SK-N-SH (cell line): Measurements from ENCODE around the gene SPON1. TPM values are rescaled to one million over a fixed set of nuclear protein-coding genes. Genes with fewer than 3 reads are reported as not detected.

Source experiments
- CTCF ChIA-PET: fragments of 300-600, 350-600 bp; formaldehyde crosslinking; extraction: SDS; loops from one replicate; lab custom pipeline; 2021; lab: Yijun Ruan, JAX
- POLR2A ChIA-PET: fragments of 350-600 bp; sonication (Branson Sonifier 250); formaldehyde crosslinking; extraction: SDS; loops from one replicate; lab custom pipeline; 2020; ENCODE audit warnings: antibody characterized with exemption, inconsistent platforms; lab: Yijun Ruan, JAX
- DNase-seq: peaks from one replicate; pipeline ENCODE4 v3.0.0; 2012
- H2AFZ ChIP-seq: fragments of 200-600 bp; sonication (generic); 2 replicates; pipeline ENCODE4 v1.8.1; 2016; ENCODE audit warnings: antibody characterized with exemption, mild to moderate bottlenecking, low read depth
- H3F3A ChIP-seq: fragments of 200-600 bp; sonication (generic); replicated peaks from 2 replicates; pipeline ENCODE3; 2016; ENCODE audit warnings: antibody characterized with exemption, mild to moderate bottlenecking; ENCODE audit not compliant: insufficient read depth
- H3K27ac ChIP-seq, 2 experiments: fragments of 200-500 bp in 1 of 2; fragments of 200-600 bp in 1 of 2; sonication (Bioruptor generic) in 1 of 2; sonication (generic), shearing (Covaris generic) in 1 of 2; 2 replicates each; pipeline versions ENCODE4 v1.5.1 to v1.6.1; 2014 to 2016; ENCODE audit warnings: low read depth in 2 of 2, inconsistent platforms in 1 of 2, low read length in 1 of 2, mild to moderate bottlenecking in 1 of 2, mixed read lengths in 1 of 2
- H3K27me3 ChIP-seq: fragments of 200-600 bp; sonication (generic), shearing (Covaris generic); 2 replicates; pipeline ENCODE4 v1.6.1; 2016; ENCODE audit warnings: mixed run types; ENCODE audit not compliant: insufficient read depth
- H3K36me3 ChIP-seq, 2 experiments: fragments of 200-500 bp in 1 of 2; fragments of 200-600 bp in 1 of 2; sonication (Bioruptor generic) in 1 of 2; sonication (generic) in 1 of 2; replicated peaks in 1 of 2; 2 replicates each; pipeline versions ENCODE3 to v1.5.1; 2014 to 2016; ENCODE audit warnings: low read length in 1 of 2, mild to moderate bottlenecking in 1 of 2; ENCODE audit not compliant: insufficient read depth in 2 of 2, control insufficient read depth in 1 of 2
- H3K4me1 ChIP-seq, 2 experiments: fragments of 200-500 bp in 1 of 2; fragments of 200-600 bp in 1 of 2; sonication (Bioruptor generic) in 1 of 2; sonication (generic), shearing (Covaris generic) in 1 of 2; 2 replicates each; pipeline versions ENCODE4 v1.5.1 to v1.6.1; 2014 to 2016; ENCODE audit warnings: low read depth in 1 of 2, low read length in 1 of 2, mixed run types in 1 of 2; ENCODE audit not compliant: insufficient read depth in 2 of 2, control insufficient read depth in 1 of 2
- H3K4me2 ChIP-seq: fragments of 200-600 bp; sonication (generic), shearing (Covaris generic); 2 replicates; pipeline ENCODE4 v1.6.1; 2017; ENCODE audit warnings: mixed run types
- H3K4me3 ChIP-seq, 2 experiments: fragments of 200-500 bp in 1 of 2; fragments of 200-600 bp in 1 of 2; sonication (Bioruptor generic) in 1 of 2; sonication (generic), shearing (Covaris generic) in 1 of 2; 2 replicates each; pipeline versions ENCODE4 v1.5.1 to v1.8.1; 2014 to 2016; ENCODE audit warnings: low read depth in 2 of 2, inconsistent platforms in 1 of 2, low read length in 1 of 2, mild to moderate bottlenecking in 1 of 2, mixed read lengths in 1 of 2, moderate library complexity in 1 of 2
- H3K79me2 ChIP-seq: fragments of 200-600 bp; sonication (generic); 2 replicates; pipeline ENCODE4 v1.8.1; 2017; ENCODE audit warnings: mild to moderate bottlenecking; ENCODE audit not compliant: insufficient read depth
- H3K9ac ChIP-seq: fragments of 200-600 bp; sonication (generic); 2 replicates; pipeline ENCODE4 v1.6.1; 2017; ENCODE audit warnings: mixed run types
- H3K9me2 ChIP-seq: fragments of 200-600 bp; sonication (generic); 2 replicates; pipeline ENCODE4 v1.6.1; 2017; ENCODE audit warnings: mixed run types
- H3K9me3 ChIP-seq: fragments of 200-600 bp; sonication (generic); 2 replicates; pipeline ENCODE4 v1.6.1; 2017; ENCODE audit warnings: mixed run types, mild to moderate bottlenecking, moderate library complexity
- H4K20me1 ChIP-seq: fragments of 200-600 bp; sonication (generic); 2 replicates; pipeline ENCODE4 v1.6.1; 2017; ENCODE audit warnings: mild to moderate bottlenecking, mixed run types; ENCODE audit not compliant: insufficient read depth
- CTCF ChIP-seq: fragments of 200-600 bp; sonication (generic); IDR thresholded peaks from 2 replicates; pipeline ENCODE4 v1.6.1; 2017; ENCODE audit warnings: antibody characterized with exemption, mild to moderate bottlenecking, moderate library complexity
- ELF1 ChIP-seq: IDR thresholded peaks from 2 replicates; pipeline ENCODE4 v1.4.0; 2012
- EZH2phosphoT487 ChIP-seq: fragments of 200-600 bp; sonication (generic); IDR thresholded peaks from 2 replicates; pipeline ENCODE4 v1.6.1; 2017; ENCODE audit warnings: low read depth, mixed run types, mild to moderate bottlenecking, antibody characterized with exemption, moderate library complexity, borderline replicate concordance
- FOXM1 ChIP-seq: IDR thresholded peaks from 2 replicates; pipeline ENCODE4 v1.4.0; 2012; ENCODE audit warnings: low read depth, mild to moderate bottlenecking
- GATA2 ChIP-seq: sonication (generic); formaldehyde crosslinking; IDR thresholded peaks from 2 replicates; pipeline ENCODE4 v1.5.0; 2020; ENCODE audit warnings: mild to moderate bottlenecking, missing genetic modification reagents
- IRF3 ChIP-seq: fragments of 150-350 bp; IDR thresholded peaks from 2 replicates; pipeline ENCODE4 v1.6.1; 2016; ENCODE audit warnings: mild to moderate bottlenecking, low read depth, low read length
- MAX ChIP-seq: IDR thresholded peaks from 2 replicates; pipeline ENCODE4 v1.4.0; 2012; ENCODE audit warnings: low read depth
- NFIC ChIP-seq: IDR thresholded peaks from 2 replicates; pipeline ENCODE4 v1.4.0; 2012; ENCODE audit warnings: borderline replicate concordance
- RAD21 ChIP-seq: IDR thresholded peaks from 2 replicates; pipeline ENCODE4 v1.6.1; 2012; ENCODE audit warnings: mild to moderate bottlenecking, low read length
- RXRA ChIP-seq: IDR thresholded peaks from 2 replicates; pipeline ENCODE4 v1.4.0; 2012; ENCODE audit warnings: low read depth, mild to moderate bottlenecking, borderline replicate concordance
- SMC3 ChIP-seq: IDR thresholded peaks from 2 replicates; pipeline ENCODE4 v1.6.1; 2012; ENCODE audit warnings: low read depth, low read length, improper control_type of control experiment
- TAF1 ChIP-seq: IDR thresholded peaks from 2 replicates; pipeline ENCODE4 v1.6.1; 2012; ENCODE audit warnings: low read depth, mild to moderate bottlenecking, low read length, moderate library complexity, borderline replicate concordance
- TCF12 ChIP-seq: IDR thresholded peaks from 2 replicates; pipeline ENCODE4 v1.4.0; 2012
- YY1 ChIP-seq: IDR thresholded peaks from 2 replicates; pipeline ENCODE4 v1.4.0; 2012; ENCODE audit warnings: low read depth, mild to moderate bottlenecking
- polyA plus RNA-seq, 3 experiments: library from polyadenylated mRNA; depleted of rRNA; stranded (reverse); fragments of >200 nt; gene quantifications; 2 replicates each; pipeline ENCODE4 v1.2.3, GENCODE V29; 2012
- TF ChIP-seq, protein P1 (sequence below): IDR thresholded peaks from 2 replicates; pipeline ENCODE4 v1.4.0; 2012; ENCODE audit warnings: low read depth, borderline replicate concordance
- TF ChIP-seq, protein P2 (sequence below): fragments of 150-350 bp; IDR thresholded peaks from 2 replicates; pipeline ENCODE4 v1.6.1; 2017; ENCODE audit warnings: antibody characterized with exemption, low read length, low read depth, borderline replicate concordance
- TF ChIP-seq, protein P3 (sequence below): IDR thresholded peaks from 2 replicates; pipeline ENCODE4 v1.6.1; 2012; ENCODE audit warnings: mild to moderate bottlenecking, low read depth, low read length, moderate library complexity

The SPON1 gene
- polyA plus RNA-seq, 1 of the 3 experiments (the other 2 are of a cell fraction), result not detected

- no peak for TF ChIP-seq EZH2phosphoT487
- no peak for TF ChIP-seq ELF1
- TF ChIP-seq GATA2, result no peak
- no peak for TF ChIP-seq FOXM1
These were observed 35.4 kb downstream of the SPON1 start (continued) for GRCh38 chr11:13997881-13998280.

DNA sequence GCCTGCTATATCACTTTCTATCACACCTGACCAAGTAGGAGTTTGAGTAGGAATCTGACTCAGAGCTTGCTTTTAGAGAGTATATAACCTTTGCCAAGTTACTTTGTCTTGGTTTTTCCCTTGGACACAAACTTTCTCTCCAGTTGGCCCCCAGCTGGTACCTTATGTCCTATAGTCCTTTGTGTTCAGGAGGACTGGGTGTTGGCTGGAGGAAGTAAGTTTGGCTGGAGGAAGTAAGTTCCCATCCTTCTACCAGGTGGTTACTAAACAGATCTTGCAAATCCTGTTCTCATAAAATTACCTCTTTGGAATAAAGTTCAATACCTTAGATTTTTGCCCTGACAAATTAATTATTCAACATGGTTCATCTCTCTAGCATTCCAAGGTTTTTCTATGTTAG is 37.2 kb downstream of the SPON1 start:
- CTCF ChIA-PET, result interaction anchor here (1.0 kb wide), 1 partner anchor 43 kb away, joined by 3 read pairs; no protein-coding TSS in a partner anchor
- no peak overlapping the region for H3K4me2 ChIP-seq
- H3K79me2 ChIP-seq, result no peaks in the 10 kb centered on the region
- H3K9me2 ChIP-seq, result no peaks in the 10 kb centered on the region
- no peaks in the 10 kb centered on the region for H4K20me1 ChIP-seq
- no peaks in the 10 kb centered on the region for H3F3A ChIP-seq
- no peaks in the 10 kb centered on the region for H3K36me3 ChIP-seq
- no peaks in the 10 kb centered on the region for H3K9me3 ChIP-seq
- H3K27me3 ChIP-seq, result no peaks in the 10 kb centered on the region; the same call in 1 of the 2 replicates
- TF ChIP-seq, protein P1, sequence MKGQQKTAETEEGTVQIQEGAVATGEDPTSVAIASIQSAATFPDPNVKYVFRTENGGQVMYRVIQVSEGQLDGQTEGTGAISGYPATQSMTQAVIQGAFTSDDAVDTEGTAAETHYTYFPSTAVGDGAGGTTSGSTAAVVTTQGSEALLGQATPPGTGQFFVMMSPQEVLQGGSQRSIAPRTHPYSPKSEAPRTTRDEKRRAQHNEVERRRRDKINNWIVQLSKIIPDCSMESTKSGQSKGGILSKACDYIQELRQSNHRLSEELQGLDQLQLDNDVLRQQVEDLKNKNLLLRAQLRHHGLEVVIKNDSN, result no peak
- no peak for TF ChIP-seq IRF3
- TF ChIP-seq CTCF, result no peak
- TF ChIP-seq EZH2phosphoT487, result no peak
- TF ChIP-seq, protein P2, sequence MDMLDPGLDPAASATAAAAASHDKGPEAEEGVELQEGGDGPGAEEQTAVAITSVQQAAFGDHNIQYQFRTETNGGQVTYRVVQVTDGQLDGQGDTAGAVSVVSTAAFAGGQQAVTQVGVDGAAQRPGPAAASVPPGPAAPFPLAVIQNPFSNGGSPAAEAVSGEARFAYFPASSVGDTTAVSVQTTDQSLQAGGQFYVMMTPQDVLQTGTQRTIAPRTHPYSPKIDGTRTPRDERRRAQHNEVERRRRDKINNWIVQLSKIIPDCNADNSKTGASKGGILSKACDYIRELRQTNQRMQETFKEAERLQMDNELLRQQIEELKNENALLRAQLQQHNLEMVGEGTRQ, result no peak
- no peak for TF ChIP-seq TCF12
- TF ChIP-seq SMC3, result no peak
- no peak for TF ChIP-seq TAF1
- no peak for TF ChIP-seq RAD21
- TF ChIP-seq NFIC, result no peak
- TF ChIP-seq MAX, result no peak
- TF ChIP-seq ELF1, result no peak
- TF ChIP-seq, protein P3, sequence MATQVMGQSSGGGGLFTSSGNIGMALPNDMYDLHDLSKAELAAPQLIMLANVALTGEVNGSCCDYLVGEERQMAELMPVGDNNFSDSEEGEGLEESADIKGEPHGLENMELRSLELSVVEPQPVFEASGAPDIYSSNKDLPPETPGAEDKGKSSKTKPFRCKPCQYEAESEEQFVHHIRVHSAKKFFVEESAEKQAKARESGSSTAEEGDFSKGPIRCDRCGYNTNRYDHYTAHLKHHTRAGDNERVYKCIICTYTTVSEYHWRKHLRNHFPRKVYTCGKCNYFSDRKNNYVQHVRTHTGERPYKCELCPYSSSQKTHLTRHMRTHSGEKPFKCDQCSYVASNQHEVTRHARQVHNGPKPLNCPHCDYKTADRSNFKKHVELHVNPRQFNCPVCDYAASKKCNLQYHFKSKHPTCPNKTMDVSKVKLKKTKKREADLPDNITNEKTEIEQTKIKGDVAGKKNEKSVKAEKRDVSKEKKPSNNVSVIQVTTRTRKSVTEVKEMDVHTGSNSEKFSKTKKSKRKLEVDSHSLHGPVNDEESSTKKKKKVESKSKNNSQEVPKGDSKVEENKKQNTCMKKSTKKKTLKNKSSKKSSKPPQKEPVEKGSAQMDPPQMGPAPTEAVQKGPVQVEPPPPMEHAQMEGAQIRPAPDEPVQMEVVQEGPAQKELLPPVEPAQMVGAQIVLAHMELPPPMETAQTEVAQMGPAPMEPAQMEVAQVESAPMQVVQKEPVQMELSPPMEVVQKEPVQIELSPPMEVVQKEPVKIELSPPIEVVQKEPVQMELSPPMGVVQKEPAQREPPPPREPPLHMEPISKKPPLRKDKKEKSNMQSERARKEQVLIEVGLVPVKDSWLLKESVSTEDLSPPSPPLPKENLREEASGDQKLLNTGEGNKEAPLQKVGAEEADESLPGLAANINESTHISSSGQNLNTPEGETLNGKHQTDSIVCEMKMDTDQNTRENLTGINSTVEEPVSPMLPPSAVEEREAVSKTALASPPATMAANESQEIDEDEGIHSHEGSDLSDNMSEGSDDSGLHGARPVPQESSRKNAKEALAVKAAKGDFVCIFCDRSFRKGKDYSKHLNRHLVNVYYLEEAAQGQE, result no peak
- no peak for TF ChIP-seq YY1
- no peak for TF ChIP-seq RXRA
- H2AFZ ChIP-seq, result no peak overlapping the region
- no peak for DNase-seq
- POLR2A ChIA-PET, result no interaction called here
- no peak overlapping the region for H3K27ac ChIP-seq
- H3K4me1 ChIP-seq, result no peaks in the 10 kb centered on the region
- no peak overlapping the region for H3K4me3 ChIP-seq
- H3K9ac ChIP-seq, result no peak overlapping the region
